WI38 (cell line): ENCODE data around the gene SLIRP.

Experiments
- H3K4me3 ChIP-seq: 2 replicates; pipeline ENCODE4 v1.5.1; 2011; ENCODE audit warnings: low read depth, mild to moderate bottlenecking, control low read depth, low read length
- CTCF ChIP-seq: IDR thresholded peaks from 2 replicates; pipeline ENCODE4 v1.5.1; 2012; ENCODE audit warnings: low read depth, mild to moderate bottlenecking, control low read depth, low read length

SLIRP gene

GRCh38 chr14:77763978-77764377 is 56.1 kb downstream of the SLIRP start:
- no peak for TF ChIP-seq CTCF
- no peak overlapping the region for H3K4me3 ChIP-seq
